ENCODE measurements around the gene PRPF40B.

DNA sequence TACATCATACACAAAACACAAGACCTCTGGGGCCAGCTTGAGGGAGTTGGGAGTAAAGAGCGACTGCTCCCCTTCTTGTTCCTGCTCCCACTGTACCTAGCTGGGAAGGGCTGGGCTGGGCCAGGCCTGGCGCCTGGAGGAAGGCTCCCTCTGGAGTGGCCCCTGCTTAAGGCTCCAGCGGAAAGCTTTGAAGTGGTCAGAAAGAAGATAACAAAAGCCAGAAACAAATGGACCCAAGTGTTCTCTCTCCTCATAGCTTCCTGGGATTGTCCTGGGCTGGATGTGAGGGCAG lies 25.3 kb downstream of the PRPF40B start:
- TF ChIP-seq, protein P1, sequence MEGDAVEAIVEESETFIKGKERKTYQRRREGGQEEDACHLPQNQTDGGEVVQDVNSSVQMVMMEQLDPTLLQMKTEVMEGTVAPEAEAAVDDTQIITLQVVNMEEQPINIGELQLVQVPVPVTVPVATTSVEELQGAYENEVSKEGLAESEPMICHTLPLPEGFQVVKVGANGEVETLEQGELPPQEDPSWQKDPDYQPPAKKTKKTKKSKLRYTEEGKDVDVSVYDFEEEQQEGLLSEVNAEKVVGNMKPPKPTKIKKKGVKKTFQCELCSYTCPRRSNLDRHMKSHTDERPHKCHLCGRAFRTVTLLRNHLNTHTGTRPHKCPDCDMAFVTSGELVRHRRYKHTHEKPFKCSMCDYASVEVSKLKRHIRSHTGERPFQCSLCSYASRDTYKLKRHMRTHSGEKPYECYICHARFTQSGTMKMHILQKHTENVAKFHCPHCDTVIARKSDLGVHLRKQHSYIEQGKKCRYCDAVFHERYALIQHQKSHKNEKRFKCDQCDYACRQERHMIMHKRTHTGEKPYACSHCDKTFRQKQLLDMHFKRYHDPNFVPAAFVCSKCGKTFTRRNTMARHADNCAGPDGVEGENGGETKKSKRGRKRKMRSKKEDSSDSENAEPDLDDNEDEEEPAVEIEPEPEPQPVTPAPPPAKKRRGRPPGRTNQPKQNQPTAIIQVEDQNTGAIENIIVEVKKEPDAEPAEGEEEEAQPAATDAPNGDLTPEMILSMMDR (IDR thresholded peaks at IDR 0.05): no peak
- no peak for TF ChIP-seq POLR2AphosphoS5 (IDR thresholded peaks at IDR 0.05)

Measured in breast epithelium (tissue), 3 donors.